ENCODE results near the gene CORO1C. TPM values are rescaled to one million over a fixed set of nuclear protein-coding genes. Genes with fewer than 3 reads are reported as not detected.

Gene CORO1C
- total RNA-seq, 1 donor, result 261 TPM

DNA sequence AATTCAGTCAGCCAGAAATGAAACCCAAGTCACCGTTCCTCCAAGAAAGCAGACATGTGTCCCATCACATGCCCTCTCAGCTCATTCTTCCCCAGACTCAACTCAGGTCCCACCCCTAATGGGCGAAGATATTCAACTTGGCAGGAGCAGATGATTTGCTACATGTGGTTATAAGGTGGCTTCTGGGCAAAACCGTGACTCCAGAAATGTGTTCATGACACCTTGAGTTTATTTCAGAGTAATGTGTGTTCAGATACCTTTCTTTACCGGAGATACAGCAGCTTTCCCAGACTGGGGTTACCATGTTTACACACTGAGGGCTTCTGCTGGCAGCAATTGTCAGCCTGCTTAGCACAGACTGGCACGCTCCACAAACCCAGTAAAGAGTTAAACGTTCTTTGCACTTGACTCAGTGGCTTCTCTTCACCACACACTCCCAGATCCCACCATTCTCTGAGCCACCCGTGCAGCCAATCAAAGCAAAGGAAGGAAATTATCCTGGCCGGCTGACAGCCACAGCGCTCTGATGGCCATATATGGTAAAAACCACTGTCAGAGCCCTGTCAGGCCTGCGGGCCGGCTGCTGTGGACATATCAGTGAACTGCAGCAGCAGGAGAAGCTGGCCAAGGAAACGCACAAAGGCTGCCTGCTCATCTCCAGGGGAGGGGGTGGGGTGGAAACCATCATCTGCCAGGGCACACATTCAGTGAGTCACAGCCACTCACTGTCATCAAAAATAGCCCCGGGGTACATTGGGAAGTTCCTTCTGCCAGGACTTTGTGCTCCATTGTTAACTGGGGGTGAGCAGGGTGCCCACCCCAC, 39.9 kb downstream of the CORO1C start:
- Histone ChIP-seq H3K4me2 (ENCODE audit: insufficient read depth, low read length) (peak overlapping the region; percentile 82), H3K9me3 (ENCODE audit: low read depth, low read length) (no peaks in the 10 kb centered on the region), H3K27me3 (ENCODE audit: insufficient read depth, low read length) (no peaks in the 10 kb centered on the region), H3K4me3 (ENCODE audit: insufficient read depth, low read length) (peak overlapping the region; percentile 55), H3K27ac (ENCODE audit: low read depth, low read length) (peak overlapping the region; percentile 98), H3K79me2 (ENCODE audit: insufficient read depth, low read length) (peaks cover 91% of the 10 kb centered on the region), H3K4me1 (ENCODE audit: insufficient read depth, low read length) (peaks cover 75% of the 10 kb centered on the region), H2AFZ (ENCODE audit: low read length) (no peak overlapping the region), H4K20me1 (ENCODE audit: insufficient read depth, low read length) (no peaks in the 10 kb centered on the region), H3K36me3 (ENCODE audit: insufficient read depth, low read length) (peaks cover 30% of the 10 kb centered on the region)
- peak; percentile 34 for TF ChIP-seq CTCF (IDR thresholded peaks at IDR 0.05; ENCODE audit: extremely low read depth, low read depth, low read length)
- peak; percentile 75 for DNase-seq (ENCODE audit: insufficient read length, low spot score, missing footprints)

DNA sequence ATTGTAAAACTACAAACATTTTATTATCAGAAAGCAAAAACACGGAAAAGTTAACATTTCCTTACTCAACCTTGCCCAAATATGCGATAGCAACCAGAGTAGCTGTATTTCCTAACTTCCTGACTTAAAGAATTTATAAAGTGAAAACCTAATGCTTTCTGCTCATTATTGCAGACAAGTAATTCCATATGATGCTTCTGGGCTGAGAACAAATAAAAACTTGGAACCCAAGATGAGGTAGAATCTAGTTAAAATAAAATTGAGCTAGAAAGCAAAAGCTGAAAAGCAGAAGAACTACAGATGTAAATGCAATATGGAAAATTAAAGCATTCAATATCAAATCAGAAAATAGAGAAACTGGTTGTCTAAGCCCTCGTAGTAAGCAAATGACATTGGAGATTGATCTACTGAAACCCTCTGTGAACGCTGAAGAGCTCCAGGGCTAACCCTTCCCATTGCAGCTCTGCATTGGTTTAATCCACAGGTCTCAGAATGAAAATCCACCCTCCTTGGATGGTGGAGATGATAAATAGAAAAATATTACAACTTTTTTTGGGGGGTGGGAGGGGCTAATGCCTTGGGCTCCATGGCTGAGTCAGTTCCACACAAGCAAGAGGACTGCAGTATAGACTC, 40.7 kb downstream of the CORO1C start:
- Histone ChIP-seq H3K4me2 (ENCODE audit: insufficient read depth, low read length) (peak overlapping the region; percentile 82), H4K20me1 (ENCODE audit: insufficient read depth, low read length) (peaks cover 5% of the 10 kb centered on the region), H3K4me3 (ENCODE audit: insufficient read depth, low read length) (peak overlapping the region; percentile 55), H3K4me1 (ENCODE audit: insufficient read depth, low read length) (peaks cover 76% of the 10 kb centered on the region), H3K9me3 (ENCODE audit: low read depth, low read length) (no peaks in the 10 kb centered on the region), H3K79me2 (ENCODE audit: insufficient read depth, low read length) (peaks cover 93% of the 10 kb centered on the region), H3K36me3 (ENCODE audit: insufficient read depth, low read length) (peaks cover 37% of the 10 kb centered on the region), H2AFZ (ENCODE audit: low read length) (no peak overlapping the region), H3K27me3 (ENCODE audit: insufficient read depth, low read length) (no peaks in the 10 kb centered on the region), H3K27ac (ENCODE audit: low read depth, low read length) (peak overlapping the region; percentile 98)
- no peak for DNase-seq (ENCODE audit: insufficient read length, low spot score, missing footprints)
- TF ChIP-seq CTCF (IDR thresholded peaks at IDR 0.05; ENCODE audit: extremely low read depth, low read depth, low read length), result no peak

DNA sequence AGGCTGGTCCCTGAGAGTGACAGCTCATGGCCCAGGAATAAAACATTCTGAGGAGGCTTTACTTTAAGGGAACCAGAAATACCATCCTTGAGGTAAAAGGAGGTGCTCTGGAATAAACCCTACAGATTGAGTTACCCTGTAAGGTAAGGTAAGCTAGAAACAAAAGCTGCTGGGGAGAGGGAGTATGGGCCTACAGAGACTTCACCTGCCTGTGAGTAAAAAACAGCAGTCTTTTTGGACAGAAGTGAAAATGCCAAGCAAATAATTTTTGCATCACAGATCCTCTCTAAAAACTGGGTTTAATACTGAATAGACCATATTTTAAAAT, 41.2 kb downstream of the CORO1C start:
- H2AFZ ChIP-seq (ENCODE audit: low read length), result no peak overlapping the region
- H3K27me3 ChIP-seq (ENCODE audit: insufficient read depth, low read length), result no peaks in the 10 kb centered on the region
- H3K27ac ChIP-seq (ENCODE audit: low read depth, low read length), result peak overlapping the region; percentile 98
- peaks cover 33% of the 10 kb centered on the region for H3K36me3 ChIP-seq (ENCODE audit: insufficient read depth, low read length)
- no peak for DNase-seq (ENCODE audit: insufficient read length, low spot score, missing footprints)
- no peaks in the 10 kb centered on the region for H3K9me3 ChIP-seq (ENCODE audit: low read depth, low read length)
- peaks cover 76% of the 10 kb centered on the region for H3K4me1 ChIP-seq (ENCODE audit: insufficient read depth, low read length)
- H3K4me2 ChIP-seq (ENCODE audit: insufficient read depth, low read length), result peak overlapping the region; percentile 82
- peaks cover 93% of the 10 kb centered on the region for H3K79me2 ChIP-seq (ENCODE audit: insufficient read depth, low read length)
- no peak overlapping the region for H3K4me3 ChIP-seq (ENCODE audit: insufficient read depth, low read length)
- peaks cover 10% of the 10 kb centered on the region for H4K20me1 ChIP-seq (ENCODE audit: insufficient read depth, low read length)
- TF ChIP-seq CTCF (IDR thresholded peaks at IDR 0.05; ENCODE audit: extremely low read depth, low read depth, low read length), result no peak

Measured in osteoblast (primary cell).